GM12878 (cell line): ENCODE data around the gene RRAD. TPM values are rescaled to one million over a fixed set of nuclear protein-coding genes. Genes with fewer than 3 reads are reported as not detected.
A peak's percentile ranks its signal among the peaks of the same experiment; 100 is the strongest.

Experiments used
- ATAC-seq: fragments of 200-7000 bp; cut with Tn5 transposase; 3 replicates; pipeline ENCODE4 v1.9.1; 2020; ENCODE audit warnings: mild to moderate bottlenecking, moderate library complexity
- BruUV-seq: library from RNA; stranded (reverse); fragments of 400-500 nt; replicated peaks from 2 replicates; lab custom pipeline; 2021; lab: Mats Ljungman, UMichigan
- CTCF ChIA-PET: fragments of 300-600 bp; sonication (Branson Sonifier 250); formaldehyde crosslinking; extraction: SDS; loops from one replicate; lab custom pipeline; 2021; ENCODE audit warnings: inconsistent platforms; lab: Yijun Ruan, JAX
- POLR2A ChIA-PET: fragments of 350-600 bp; formaldehyde crosslinking; extraction: SDS; loops from one replicate; lab custom pipeline; 2021; ENCODE audit warnings: inconsistent platforms; lab: Charles Lee
- RAD21 ChIA-PET: fragments of 300-600 bp; sonication (Branson Sonifier 250); formaldehyde crosslinking; loops from one replicate; lab custom pipeline; 2023; ENCODE audit warnings: antibody characterized with exemption; ENCODE audit not compliant: unreplicated experiment; lab: Charles Lee
- SMC1A ChIA-PET: fragments of 300-600 bp; sonication (Branson Sonifier 250); formaldehyde crosslinking; loops from one replicate; lab custom pipeline; 2023; ENCODE audit not compliant: unreplicated experiment, uncharacterized antibody; lab: Charles Lee
- DNase-seq: peaks from one replicate; pipeline ENCODE4 v3.0.0-alpha.2; 2011; ENCODE audit warnings: low read depth, low spot score
- FAIRE-seq: peaks from 3 replicates; lab custom pipeline; 2011; peaks lifted over from hg19 to GRCh38; lab: Jason Lieb, UNC
- H2AFZ ChIP-seq: 2 replicates; pipeline ENCODE4 v1.6.0; 2011; ENCODE audit warnings: low read depth, low read length, control low read depth; ENCODE audit not compliant: control insufficient read depth
- H3K27ac ChIP-seq: 2 replicates; pipeline ENCODE4 v1.5.1; 2011; ENCODE audit warnings: control low read depth; ENCODE audit not compliant: control insufficient read depth, insufficient read depth
- H3K27me3 ChIP-seq, 2 experiments: replicated peaks in 1 of 2; 2 replicates each; pipeline versions ENCODE4 v1.6.0 to v1.6.1; 2011; ENCODE audit warnings: low read length in 1 of 2; ENCODE audit not compliant: control insufficient read depth in 2 of 2, insufficient read depth in 2 of 2
- H3K36me3 ChIP-seq, 2 experiments: 2 replicates each; pipeline ENCODE4 v1.5.1; 2011; ENCODE audit warnings: low read length in 1 of 2; ENCODE audit not compliant: control insufficient read depth in 2 of 2, insufficient read depth in 2 of 2
- H3K4me1 ChIP-seq: 2 replicates; pipeline ENCODE4 v1.6.1; 2011; ENCODE audit warnings: mild to moderate bottlenecking, low read length, moderate library complexity, mixed read lengths; ENCODE audit not compliant: control insufficient read depth, insufficient read depth
- H3K4me2 ChIP-seq: 2 replicates; pipeline ENCODE4 v1.6.0; 2011; ENCODE audit warnings: control low read depth; ENCODE audit not compliant: control insufficient read depth, insufficient read depth
- H3K4me3 ChIP-seq: fragments of 200-600 bp; sonication (generic); 2 replicates; pipeline ENCODE4 v1.5.1; 2016
- H3K79me2 ChIP-seq: 2 replicates; pipeline ENCODE4 v1.6.0; 2011; ENCODE audit warnings: low read length; ENCODE audit not compliant: control insufficient read depth, insufficient read depth
- H3K9ac ChIP-seq: 2 replicates; pipeline ENCODE4 v1.8.0; 2011; ENCODE audit warnings: low read length, control low read depth, mixed read lengths; ENCODE audit not compliant: control insufficient read depth, insufficient read depth
- H3K9me3 ChIP-seq: replicated peaks from 3 replicates; pipeline ENCODE4 v1.5.1; 2011; ENCODE audit warnings: mild to moderate bottlenecking, low read length; ENCODE audit not compliant: control insufficient read depth, insufficient read depth
- H4K20me1 ChIP-seq: 2 replicates; pipeline ENCODE4 v1.6.0; 2011; ENCODE audit not compliant: control insufficient read depth, insufficient read depth
- BCL3 ChIP-seq: IDR thresholded peaks from 2 replicates; pipeline ENCODE4 v1.6.1; 2011; ENCODE audit warnings: borderline replicate concordance, low read depth, mild to moderate bottlenecking, moderate library complexity, low read length; ENCODE audit not compliant: insufficient read depth, poor library complexity, severe bottlenecking
- CBFB ChIP-seq: IDR thresholded peaks from 2 replicates; pipeline ENCODE4 v1.6.1; 2016; ENCODE audit warnings: antibody characterized with exemption, low read depth
- CREB1 ChIP-seq: IDR thresholded peaks from 2 replicates; pipeline ENCODE4 v1.6.1; 2012; ENCODE audit warnings: low read depth, mild to moderate bottlenecking, inconsistent platforms
- GABPA ChIP-seq: IDR thresholded peaks from 2 replicates; pipeline ENCODE4 v1.6.1; 2014; ENCODE audit warnings: antibody characterized with exemption, low read depth, mild to moderate bottlenecking, inconsistent platforms
- IKZF1 ChIP-seq: fragments of 450-650 bp; conservative IDR thresholded peaks from 2 replicates; pipeline ENCODE4 v1.6.1; 2017; ENCODE audit warnings: antibody characterized with exemption, mild to moderate bottlenecking
- JUNB ChIP-seq: IDR thresholded peaks from 2 replicates; pipeline ENCODE4 v1.6.1; 2016; ENCODE audit warnings: antibody characterized with exemption, mild to moderate bottlenecking
- KLF5 ChIP-seq: fragments of 450-650 bp; IDR thresholded peaks from 2 replicates; pipeline ENCODE4 v1.6.1; 2014; ENCODE audit warnings: mild to moderate bottlenecking; ENCODE audit not compliant: partially characterized antibody
- NR2F1 ChIP-seq: fragments of 450-650 bp; conservative IDR thresholded peaks from 2 replicates; pipeline ENCODE4 v1.6.1; 2017; ENCODE audit warnings: mild to moderate bottlenecking
- NRF1 ChIP-seq: conservative IDR thresholded peaks from 2 replicates; pipeline ENCODE4 v1.6.1; 2011; ENCODE audit warnings: mild to moderate bottlenecking, low read depth, low read length, improper control_type of control experiment
- PML ChIP-seq: IDR thresholded peaks from 2 replicates; pipeline ENCODE4 v1.6.1; 2012; ENCODE audit warnings: low read length, inconsistent platforms
- POLR2AphosphoS2 ChIP-seq: IDR thresholded peaks from 2 replicates; pipeline ENCODE4 v1.6.1; 2011; ENCODE audit warnings: low read depth, mild to moderate bottlenecking, low read length, improper control_type of control experiment, moderate library complexity
- POLR2AphosphoS5 ChIP-seq: IDR thresholded peaks from 2 replicates; pipeline ENCODE4 v1.6.1; 2011; ENCODE audit warnings: mild to moderate bottlenecking, low read length, inconsistent platforms
- PRDM15 ChIP-seq: fragments of 450-650 bp; formaldehyde crosslinking; IDR thresholded peaks from 2 replicates; pipeline ENCODE4 v1.4.0; 2020; ENCODE audit warnings: mild to moderate bottlenecking, moderate library complexity
- RAD21 ChIP-seq: IDR thresholded peaks from 2 replicates; pipeline ENCODE4 v1.6.1; 2011; ENCODE audit warnings: mild to moderate bottlenecking, low read depth, low read length, moderate library complexity; ENCODE audit not compliant: insufficient read depth
- RFX5 ChIP-seq: IDR thresholded peaks from 2 replicates; pipeline ENCODE4 v1.6.1; 2011; ENCODE audit warnings: low read depth, low read length, improper control_type of control experiment
- STAT3 ChIP-seq: IDR thresholded peaks from 2 replicates; pipeline ENCODE4 v1.6.1; 2011; ENCODE audit warnings: low read depth, low read length, improper control_type of control experiment
- SUPT20H ChIP-seq: IDR thresholded peaks from 2 replicates; pipeline ENCODE4 v1.6.1; 2011; ENCODE audit warnings: low read depth, mild to moderate bottlenecking, low read length, moderate library complexity, borderline replicate concordance; ENCODE audit not compliant: control insufficient read depth
- WRNIP1 ChIP-seq: IDR thresholded peaks from 2 replicates; pipeline ENCODE4 v1.6.1; 2011; ENCODE audit warnings: low read depth, low read length, improper control_type of control experiment, borderline replicate concordance
- YY1 ChIP-seq: IDR thresholded peaks from 2 replicates; pipeline ENCODE4 v1.6.1; 2011; ENCODE audit warnings: low read depth, mild to moderate bottlenecking, low read length
- WGBS: methylation state at CpG from one replicate; pipeline ENCODE4 v1.1.6; 2016; ENCODE audit warnings: low lambda C conversion rate; ENCODE audit not compliant: insufficient replicate concordance, insufficient coverage; ENCODE audit errors: missing lambda C conversion rate; 5-methylcytosine and 5-hydroxymethylcytosine counted together
- in situ Hi-C: fragments of 300-500 bp; cut with MboI; formaldehyde crosslinking; loops from 9 replicates; pipeline ENCODE4 v1.14.3; 2018; ENCODE audit warnings: mixed read lengths
- intact Hi-C: fragments of 100-400 bp; cut with micrococcal nuclease; formaldehyde crosslinking; loops from one replicate; pipeline ENCODE4 v1.14.2; 2022; ENCODE audit not compliant: unreplicated experiment
- polyA plus RNA-seq, 11 experiments: library from polyadenylated mRNA; depleted of rRNA in 4 of 11; unstranded in 6 of 11; stranded (reverse) in 5 of 11; fragments of >200 nt; fragmentation: Nextera tagmentation in 4 of 11; fragmentation: Illumina TruSeq in 1 of 11; extraction: Ambion mirVana in 4 of 11; extraction: Trizol in 1 of 11; gene quantifications; 1 replicate in 1 of 11; 2 replicates in 10 of 11; pipeline versions ENCODE4 v1.2.1 to v1.2.3, GENCODE V29; 2011 to 2016; ENCODE audit warnings: inconsistent platforms in 2 of 11, missing spikeins in 2 of 11, low read depth in 1 of 11
- total RNA-seq, 4 experiments: library from RNA; depleted of rRNA in 3 of 4; stranded (reverse); fragments of >200 nt in 3 of 4; fragmentation: Illumina TruSeq in 1 of 4; extraction: Trizol in 1 of 4; gene quantifications; 2 replicates each; pipeline versions ENCODE4 v1.2.1 to v1.2.3, GENCODE V29; 2013 to 2021

Gene RRAD
- total and polyA plus RNA-seq, 10 of the 15 experiments (the other 5 are each of a cell fraction or from before 2014, with no cell fraction given): 0.11 to 8.5 (median 2.8) TPM

- Histone ChIP-seq H3K27me3 (no peaks in the 10 kb centered on the region), H4K20me1 (no peaks in the 10 kb centered on the region), H3K4me2 (peak overlapping the region; percentile 73), H3K4me3 (peak overlapping the region; percentile 65; the same call in 1 of the 2 replicates), H2AFZ (peak overlapping the region; percentile 92), H3K9ac (peak overlapping the region; percentile 36; the same call in 1 of the 2 replicates), H3K79me2 (no peaks in the 10 kb centered on the region), H3K4me1 (peaks cover 20% of the 10 kb centered on the region), H3K9me3 (no peaks in the 10 kb centered on the region), H3K36me3 (no peaks in the 10 kb centered on the region), H3K27ac (peak overlapping the region; percentile 9; the same call in 1 of the 2 replicates)
- intact Hi-C loops: loop anchor here (2.0 kb wide), 1 partner anchor 144 kb away; no protein-coding TSS in a partner anchor
- in situ Hi-C loops: no loop called here
- ATAC-seq (peak; percentile 89), FAIRE-seq (peak; percentile 87), DNase-seq (peak; percentile 95)
- RAD21 ChIA-PET: interaction anchor here (0.9 to 2.2 kb wide), 8 partner anchors 9 to 466 kb away, joined by 3 to 12 read pairs (median 3); partner anchors contain the start of gene NAE1
- BruUV-seq: no TSS peak
- WGBS: under 1% methylated on average over 39 of the region's 39 CpGs
- POLR2A ChIA-PET: interaction anchor here (0.8 kb wide), 1 partner anchor 288 kb away, joined by 3 read pairs; no protein-coding TSS in a partner anchor
- SMC1A ChIA-PET: interaction anchor here (0.5 to 1.6 kb wide), 4 partner anchors 9 to 317 kb away, joined by 3 to 5 read pairs (median 4); partner anchors contain the start of gene NAE1
- CTCF ChIA-PET: interaction anchor here (0.6 to 2.2 kb wide), 29 partner anchors 9 to 467 kb away, joined by 3 to 14 read pairs (median 4); partner anchors contain the start of genes CIAO2B, DYNC1LI2 and NAE1
- TF ChIP-seq CREB1 (no peak; the same call in 1 of the 2 replicates), SUPT20H (no peak), POLR2AphosphoS5 (no peak), JUNB (peak; percentile 32; the same call in 1 of the 2 replicates), WRNIP1 (no peak), IKZF1 (peak; percentile 94), PML (no peak), GABPA (no peak), PRDM15 (CRISPR knock-in tag) (no peak), YY1 (no peak), RAD21 (peak; percentile 16; the same call in 1 of the 2 replicates), CBFB (peak; percentile 64), NR2F1 (peak; percentile 89), RFX5 (no peak), STAT3 (no peak), BCL3 (no peak), KLF5 (no peak), NRF1 (no peak), POLR2AphosphoS2 (no peak)
These were observed 52.2 kb downstream of the RRAD start for GRCh38 chr16:66872943-66873684.
